GM13976 (cell line): ENCODE data around the gene CALR.
"Not testable (repeated sequence)": the region's sequence is repeated elsewhere in the genome, so short reads cannot be mapped to it uniquely, and the experiment has no call there.

Experiments used
- DNase-seq: peaks from one replicate; pipeline ENCODE4 v3.0.0; 2012; ENCODE audit warnings: low spot score
- in situ Hi-C: fragments of 300-500 bp; cut with MboI; formaldehyde crosslinking; loops from one replicate; pipeline ENCODE4 v1.12.0; 2022; ENCODE audit warnings: low sequenced_read_pairs, mixed read lengths, inconsistent platforms; ENCODE audit not compliant: unreplicated experiment
- TF ChIP-seq, protein P1 (sequence below): IDR thresholded peaks from 2 replicates; pipeline ENCODE4 v1.5.1; 2012; ENCODE audit warnings: borderline replicate concordance, mild to moderate bottlenecking; ENCODE audit not compliant: insufficient read depth; ENCODE audit errors: extremely low read depth, missing control alignments, control extremely low read depth

CALR gene

GRCh38 chr19:12954612-12954962, 16.2 kb downstream of the CALR start:
- DNase-seq = no peak
- TF ChIP-seq, protein P1, sequence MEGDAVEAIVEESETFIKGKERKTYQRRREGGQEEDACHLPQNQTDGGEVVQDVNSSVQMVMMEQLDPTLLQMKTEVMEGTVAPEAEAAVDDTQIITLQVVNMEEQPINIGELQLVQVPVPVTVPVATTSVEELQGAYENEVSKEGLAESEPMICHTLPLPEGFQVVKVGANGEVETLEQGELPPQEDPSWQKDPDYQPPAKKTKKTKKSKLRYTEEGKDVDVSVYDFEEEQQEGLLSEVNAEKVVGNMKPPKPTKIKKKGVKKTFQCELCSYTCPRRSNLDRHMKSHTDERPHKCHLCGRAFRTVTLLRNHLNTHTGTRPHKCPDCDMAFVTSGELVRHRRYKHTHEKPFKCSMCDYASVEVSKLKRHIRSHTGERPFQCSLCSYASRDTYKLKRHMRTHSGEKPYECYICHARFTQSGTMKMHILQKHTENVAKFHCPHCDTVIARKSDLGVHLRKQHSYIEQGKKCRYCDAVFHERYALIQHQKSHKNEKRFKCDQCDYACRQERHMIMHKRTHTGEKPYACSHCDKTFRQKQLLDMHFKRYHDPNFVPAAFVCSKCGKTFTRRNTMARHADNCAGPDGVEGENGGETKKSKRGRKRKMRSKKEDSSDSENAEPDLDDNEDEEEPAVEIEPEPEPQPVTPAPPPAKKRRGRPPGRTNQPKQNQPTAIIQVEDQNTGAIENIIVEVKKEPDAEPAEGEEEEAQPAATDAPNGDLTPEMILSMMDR = no peak
- in situ Hi-C loops = no loop called here

DNA sequence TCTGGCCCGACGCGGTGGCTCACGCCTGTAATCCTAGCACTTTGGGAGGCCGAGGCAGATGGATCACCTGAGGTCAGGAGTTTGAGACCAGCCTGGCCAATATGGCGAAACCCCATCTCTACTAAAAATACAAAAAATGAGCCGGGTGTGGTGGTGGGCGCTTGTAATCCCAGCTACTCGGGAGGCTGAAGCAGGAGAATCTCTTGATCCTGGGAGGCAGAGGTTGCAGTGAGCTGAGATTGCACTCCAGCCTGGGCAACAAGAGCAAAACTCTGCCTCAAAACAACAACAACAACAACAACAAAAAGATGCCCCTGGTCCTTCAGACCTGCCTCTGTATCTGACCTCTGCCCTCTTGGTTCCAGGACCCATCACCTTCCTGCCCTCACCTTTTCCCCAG, 17.2 kb downstream of the CALR start:
- in situ Hi-C loops, DNase-seq: not testable (repeated sequence)

- TF ChIP-seq, protein P1 = no peak
- in situ Hi-C loops = no loop called here
- DNase-seq = no peak
Observed at GRCh38 chr19:12955996-12956395, 17.6 kb downstream of the CALR start.

GRCh38 chr19:12956446-12957388, 18.3 kb downstream of the CALR start, which contains the start of gene GADD45GIP1:
TSS of gene GADD45GIP1 (minus strand) at chr19:12957223. CDS start at chr19:12957212, 11 bp downstream.
- TF ChIP-seq, protein P1 = no peak
- peak; percentile 89 for DNase-seq
- in situ Hi-C loops = no loop called here

DNA sequence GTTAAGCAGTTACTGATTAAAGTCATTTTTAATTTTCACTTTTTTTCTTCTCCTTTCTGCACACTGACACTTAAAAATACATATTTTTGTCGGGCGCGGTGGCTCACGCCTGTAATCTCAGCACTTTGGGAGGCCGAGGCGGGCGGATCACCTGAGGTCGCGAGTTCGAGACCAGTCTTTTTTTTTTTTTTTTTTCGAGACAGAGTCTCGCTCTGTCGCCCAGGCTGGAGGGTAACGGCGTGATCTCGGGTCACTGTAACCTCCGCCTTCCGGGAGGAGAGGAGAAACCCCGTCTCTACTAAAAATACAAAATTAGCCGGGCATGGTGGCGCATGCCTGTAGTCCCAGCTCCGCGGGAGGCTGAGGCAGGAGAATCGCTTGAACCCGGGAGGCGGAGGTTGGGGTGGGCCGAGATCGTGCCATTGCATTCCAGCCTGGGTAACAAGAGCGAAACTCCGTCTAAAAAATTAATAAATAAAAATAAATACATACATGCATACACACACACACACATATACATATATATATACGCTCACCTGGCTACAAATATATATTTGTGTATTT, 19.1 kb downstream of the CALR start:
- in situ Hi-C loops, DNase-seq: not testable (repeated sequence)

- TF ChIP-seq, protein P1 = no peak
- no peak for DNase-seq
- in situ Hi-C loops = no loop called here
Observed at GRCh38 chr19:12959481-12959880, 21.1 kb downstream of the CALR start.

- TF ChIP-seq, protein P1 = peak; percentile 100
- in situ Hi-C loops = no loop called here
- DNase-seq = peak; percentile 89
Observed at GRCh38 chr19:12965017-12965811, 26.8 kb downstream of the CALR start.
